Measurements from ENCODE around the gene KCNT2. TPM values are rescaled to one million over a fixed set of nuclear protein-coding genes. Genes with fewer than 3 reads are reported as not detected.

The KCNT2 gene
- total RNA-seq, 2 experiments from 2014 or later, result not detected

- ChIA-PET POLR2A (interaction anchor here (0.7 kb wide), 1 partner anchor 799 kb away, joined by 8 read pairs; no protein-coding TSS in a partner anchor), CTCF (ENCODE audit: unreplicated experiment) (no interaction called here)
- Histone ChIP-seq H2AFZ (ENCODE audit: low read length) (no peak overlapping the region), H4K20me1 (ENCODE audit: insufficient read depth, low read length) (no peaks in the 10 kb centered on the region), H3K4me1 (ENCODE audit: insufficient read depth, low read length, poor library complexity, severe bottlenecking) (no peaks in the 10 kb centered on the region), H3K9me2 (ENCODE audit: insufficient read depth, low read length) (no peaks in the 10 kb centered on the region), H3K36me3 (ENCODE audit: insufficient read depth, low read length) (no peaks in the 10 kb centered on the region), H3K4me2 (ENCODE audit: low read length) (no peak overlapping the region), H3K9me3 (ENCODE audit: low read length) (no peaks in the 10 kb centered on the region), H3K79me2 (ENCODE audit: insufficient read depth, low read depth, low read length) (no peaks in the 10 kb centered on the region), H3K4me3 (ENCODE audit: low read depth, low read length, poor library complexity, severe bottlenecking) (no peak overlapping the region), H3K27ac (ENCODE audit: low read depth, low read length, poor library complexity, severe bottlenecking) (no peak overlapping the region)
- no peak for DNase-seq (ENCODE audit: low spot score)
- no TSS peak for BruUV-seq (replicated peaks)
- intact Hi-C loops (cut with micrococcal nuclease; ENCODE audit: unreplicated experiment), result no loop called here
- TF ChIP-seq CTCF (conservative IDR thresholded peaks at IDR 0.05; ENCODE audit: low read length) (no peak), EZH2phosphoT487 (IDR thresholded peaks at IDR 0.05; ENCODE audit: borderline replicate concordance, low read depth, low read length) (no peak)
These were observed 29.4 kb upstream of the KCNT2 start for GRCh38 chr1:196637606-196638005.

- Histone ChIP-seq H3K36me3 (ENCODE audit: insufficient read depth, low read length) (no peaks in the 10 kb centered on the region), H2AFZ (ENCODE audit: low read length) (no peak overlapping the region), H3K4me1 (ENCODE audit: insufficient read depth, low read length, poor library complexity, severe bottlenecking) (no peaks in the 10 kb centered on the region), H3K9me2 (ENCODE audit: insufficient read depth, low read length) (no peaks in the 10 kb centered on the region), H3K4me3 (ENCODE audit: low read depth, low read length, poor library complexity, severe bottlenecking) (no peak overlapping the region), H3K4me2 (ENCODE audit: low read length) (no peak overlapping the region), H3K79me2 (ENCODE audit: insufficient read depth, low read depth, low read length) (no peaks in the 10 kb centered on the region), H3K27ac (ENCODE audit: low read depth, low read length, poor library complexity, severe bottlenecking) (no peak overlapping the region), H4K20me1 (ENCODE audit: insufficient read depth, low read length) (no peaks in the 10 kb centered on the region), H3K9me3 (ENCODE audit: low read length) (no peaks in the 10 kb centered on the region)
- no peak for DNase-seq (ENCODE audit: low spot score)
- TF ChIP-seq EZH2phosphoT487 (IDR thresholded peaks at IDR 0.05; ENCODE audit: borderline replicate concordance, low read depth, low read length) (no peak), CTCF (conservative IDR thresholded peaks at IDR 0.05; ENCODE audit: low read length) (no peak)
- intact Hi-C loops (cut with micrococcal nuclease; ENCODE audit: unreplicated experiment), result no loop called here
- no TSS peak for BruUV-seq (replicated peaks)
- ChIA-PET POLR2A (interaction anchor here (0.9 to 1.4 kb wide), 2 partner anchors 10 to 14 kb away, joined by 3 read pairs; no protein-coding TSS in a partner anchor), CTCF (ENCODE audit: unreplicated experiment) (no interaction called here)
These were observed 20.6 kb upstream of the KCNT2 start for GRCh38 chr1:196628838-196629237.

- H3K4me3 ChIP-seq (ENCODE audit: low read depth, low read length, poor library complexity, severe bottlenecking), result no peak overlapping the region
- H4K20me1 ChIP-seq (ENCODE audit: insufficient read depth, low read length), result no peaks in the 10 kb centered on the region
- intact Hi-C loops (cut with micrococcal nuclease; ENCODE audit: unreplicated experiment), result no loop called here
- ChIA-PET POLR2A (interaction anchor here (1.0 kb wide), 1 partner anchor 550 kb away, joined by 3 read pairs; no protein-coding TSS in a partner anchor), CTCF (ENCODE audit: unreplicated experiment) (no interaction called here)
- H3K36me3 ChIP-seq (ENCODE audit: insufficient read depth, low read length), result no peaks in the 10 kb centered on the region
- no peak for TF ChIP-seq EZH2phosphoT487 (IDR thresholded peaks at IDR 0.05; ENCODE audit: borderline replicate concordance, low read depth, low read length)
- no peak for TF ChIP-seq CTCF (conservative IDR thresholded peaks at IDR 0.05; ENCODE audit: low read length)
- H3K4me2 ChIP-seq (ENCODE audit: low read length), result no peak overlapping the region
- no peaks in the 10 kb centered on the region for H3K79me2 ChIP-seq (ENCODE audit: insufficient read depth, low read depth, low read length)
- no peaks in the 10 kb centered on the region for H3K9me2 ChIP-seq (ENCODE audit: insufficient read depth, low read length)
- DNase-seq (ENCODE audit: low spot score), result no peak
- no TSS peak for BruUV-seq (replicated peaks)
- no peak overlapping the region for H3K27ac ChIP-seq (ENCODE audit: low read depth, low read length, poor library complexity, severe bottlenecking)
- no peak overlapping the region for H2AFZ ChIP-seq (ENCODE audit: low read length)
- no peaks in the 10 kb centered on the region for H3K9me3 ChIP-seq (ENCODE audit: low read length)
- H3K4me1 ChIP-seq (ENCODE audit: insufficient read depth, low read length, poor library complexity, severe bottlenecking), result no peaks in the 10 kb centered on the region
These were observed 14.8 kb upstream of the KCNT2 start for GRCh38 chr1:196623079-196623478.
